Omental fat pad (tissue), 4 donors: ENCODE measurements around the gene PRKAG2. TPM values are rescaled to one million over a fixed set of nuclear protein-coding genes. Genes with fewer than 3 reads are reported as not detected.

ENCODE experiments used
- ATAC-seq: fragments of 150-250 bp; one replicate; pipeline ENCODE4 v1.9.1; 2016; ENCODE audit warnings: mild to moderate bottlenecking, moderate library complexity; ENCODE audit not compliant: low FRiP score
- DNase-seq: peaks from one replicate; pipeline ENCODE4 v3.0.0-alpha.2; 2019; ENCODE audit warnings: low spot score
- CTCF ChIP-seq, 3 donors: fragments of 450-650 bp; IDR thresholded peaks; one replicate each; pipeline ENCODE4 v1.5.1; 2016 to 2017; ENCODE audit warnings: antibody characterized with exemption in 3 of 3, mild to moderate bottlenecking in 3 of 3, moderate library complexity in 2 of 3
- total RNA-seq, 4 donors: library from RNA; depleted of rRNA; stranded (reverse); fragments of >200 nt; gene quantifications; one replicate each; pipeline ENCODE4 v1.1.0, GENCODE V29; 2016

Gene PRKAG2
- total RNA-seq, 4 donors from 2014 or later = 31.6 to 49.5 (median 36.9) TPM

GRCh38 chr7:151774951-151775350, 102.0 kb downstream of the PRKAG2 start:
- TF ChIP-seq CTCF (IDR thresholded peaks at IDR 0.05) = no peak
- DNase-seq (no peak), ATAC-seq (no peak)

GRCh38 chr7:151773797-151774196, 103.1 kb downstream of the PRKAG2 start:
- DNase-seq = no peak
- TF ChIP-seq CTCF (IDR thresholded peaks at IDR 0.05) = no peak
- ATAC-seq = no peak

- no peak for DNase-seq
- ATAC-seq = no peak
These were observed 106.7 kb downstream of the PRKAG2 start for GRCh38 chr7:151770232-151770631.

GRCh38 chr7:151769188-151769821, 107.6 kb downstream of the PRKAG2 start:
- ATAC-seq = no peak
- no peak for TF ChIP-seq CTCF (IDR thresholded peaks at IDR 0.05)
- no peak for DNase-seq

More at GRCh38 chr7:151770232-151770631, 106.7 kb downstream of the PRKAG2 start:
- no peak for TF ChIP-seq CTCF (IDR thresholded peaks at IDR 0.05)

GRCh38 chr7:151768805-151769187, 108.1 kb downstream of the PRKAG2 start:
- DNase-seq (no peak), ATAC-seq (no peak)
- TF ChIP-seq CTCF (IDR thresholded peaks at IDR 0.05) = no peak

GRCh38 chr7:151767557-151767956, 109.4 kb downstream of the PRKAG2 start:
- DNase-seq = no peak
- no peak for TF ChIP-seq CTCF (IDR thresholded peaks at IDR 0.05)
- ATAC-seq = no peak
